Measurements from ENCODE around the gene ZFYVE28.

- TF ChIP-seq, protein P1, sequence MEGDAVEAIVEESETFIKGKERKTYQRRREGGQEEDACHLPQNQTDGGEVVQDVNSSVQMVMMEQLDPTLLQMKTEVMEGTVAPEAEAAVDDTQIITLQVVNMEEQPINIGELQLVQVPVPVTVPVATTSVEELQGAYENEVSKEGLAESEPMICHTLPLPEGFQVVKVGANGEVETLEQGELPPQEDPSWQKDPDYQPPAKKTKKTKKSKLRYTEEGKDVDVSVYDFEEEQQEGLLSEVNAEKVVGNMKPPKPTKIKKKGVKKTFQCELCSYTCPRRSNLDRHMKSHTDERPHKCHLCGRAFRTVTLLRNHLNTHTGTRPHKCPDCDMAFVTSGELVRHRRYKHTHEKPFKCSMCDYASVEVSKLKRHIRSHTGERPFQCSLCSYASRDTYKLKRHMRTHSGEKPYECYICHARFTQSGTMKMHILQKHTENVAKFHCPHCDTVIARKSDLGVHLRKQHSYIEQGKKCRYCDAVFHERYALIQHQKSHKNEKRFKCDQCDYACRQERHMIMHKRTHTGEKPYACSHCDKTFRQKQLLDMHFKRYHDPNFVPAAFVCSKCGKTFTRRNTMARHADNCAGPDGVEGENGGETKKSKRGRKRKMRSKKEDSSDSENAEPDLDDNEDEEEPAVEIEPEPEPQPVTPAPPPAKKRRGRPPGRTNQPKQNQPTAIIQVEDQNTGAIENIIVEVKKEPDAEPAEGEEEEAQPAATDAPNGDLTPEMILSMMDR (IDR thresholded peaks at IDR 0.05) = no peak
- no peak for TF ChIP-seq POLR2A (IDR thresholded peaks at IDR 0.05)
- no peak for TF ChIP-seq POLR2AphosphoS5 (IDR thresholded peaks at IDR 0.05)
- TF ChIP-seq EP300 (IDR thresholded peaks at IDR 0.05) = no peak
Measured at GRCh38 chr4:2387829-2388228, 30.6 kb downstream of the ZFYVE28 start.

All from stomach (tissue), 4 donors.